A549 (cell line): ENCODE measurements around the gene BAZ1B. TPM values are rescaled to one million over a fixed set of nuclear protein-coding genes. Genes with fewer than 3 reads are reported as not detected.

Experiments used
- ATAC-seq, 2 experiments: fragments of 200-7000 bp in 1 of 2; fragments of >200 bp in 1 of 2; cut with Nextera tagmentation in 1 of 2; cut with Tn5 transposase in 1 of 2; 3 replicates each; pipeline versions ENCODE4 v1.8.0 to v1.9.1; 2018 to 2020; ENCODE audit warnings: mild to moderate bottlenecking in 1 of 2, moderate library complexity in 1 of 2
- CTCF ChIA-PET: fragments of 300-600 bp; sonication (Branson Sonifier 250); formaldehyde crosslinking; extraction: SDS; loops from one replicate; lab custom pipeline; 2021; ENCODE audit warnings: antibody characterized with exemption, inconsistent platforms; lab: Yijun Ruan, JAX
- POLR2A ChIA-PET: fragments of 350-600 bp; formaldehyde crosslinking; extraction: SDS; loops from one replicate; lab custom pipeline; 2021; ENCODE audit warnings: antibody characterized with exemption, inconsistent platforms; lab: Yijun Ruan, JAX
- DNase-seq, 2 experiments: peaks; one replicate each; pipeline versions ENCODE4 v3.0.0 to v3.0.0-alpha.2; 2011 to 2016; ENCODE audit warnings: low read depth in 1 of 2, low spot score in 1 of 2
- FAIRE-seq: peaks from 2 replicates; lab custom pipeline; 2011; peaks lifted over from hg19 to GRCh38; lab: Jason Lieb, UNC
- H3K27ac ChIP-seq, 2 experiments: fragments of >200 bp; sonication (Bioruptor Twin); formaldehyde crosslinking; 3 replicates each; pipeline ENCODE4 v1.5.1; 2016 to 2017
- H3K4me1 ChIP-seq: fragments of >200 bp; sonication (Bioruptor Twin); formaldehyde crosslinking; 3 replicates; pipeline ENCODE4 v1.6.1; 2016
- H3K4me2 ChIP-seq: fragments of >200 bp; sonication (Bioruptor Twin); formaldehyde crosslinking; 3 replicates; pipeline ENCODE4 v1.6.1; 2016
- H3K4me3 ChIP-seq: fragments of >200 bp; sonication (Bioruptor Twin); formaldehyde crosslinking; 3 replicates; pipeline ENCODE4 v1.5.1; 2016
- H3K9me3 ChIP-seq: fragments of >200 bp; sonication (Bioruptor Twin); formaldehyde crosslinking; 3 replicates; pipeline ENCODE4 v1.6.1; 2016
- ATOH8 ChIP-seq: fragments of 250-450 bp; sonication (Bioruptor Pico); IDR thresholded peaks from 2 replicates; pipeline ENCODE4 v1.5.0; 2020; ENCODE audit warnings: low read depth, mild to moderate bottlenecking, moderate library complexity
- BCL3 ChIP-seq: fragments of >200 bp; sonication (Bioruptor Twin); formaldehyde crosslinking; IDR thresholded peaks from 3 replicates; pipeline ENCODE4 v1.6.1; 2016
- CHD4 ChIP-seq: fragments of 200-600 bp; sonication (generic); IDR thresholded peaks from 2 replicates; pipeline ENCODE4 v1.6.1; 2016; ENCODE audit warnings: antibody characterized with exemption, mild to moderate bottlenecking, borderline replicate concordance
- EHF ChIP-seq: fragments of 250-450 bp; sonication (Bioruptor Pico); IDR thresholded peaks from 2 replicates; pipeline ENCODE4 v1.5.0; 2020; ENCODE audit warnings: mild to moderate bottlenecking
- FOSB ChIP-seq: fragments of 250-450 bp; sonication (Bioruptor Pico); IDR thresholded peaks from 2 replicates; pipeline ENCODE4 v1.5.0; 2020; ENCODE audit warnings: mild to moderate bottlenecking, moderate library complexity
- HDAC2 ChIP-seq: fragments of 200-600 bp; sonication (generic); IDR thresholded peaks from 2 replicates; pipeline ENCODE4 v1.6.1; 2016
- HES2 ChIP-seq: fragments of >200 bp; sonication (Bioruptor Twin); formaldehyde crosslinking; IDR thresholded peaks from 2 replicates; pipeline ENCODE4 v1.6.1; 2016
- HMGXB4 ChIP-seq: fragments of 250-450 bp; sonication (Bioruptor Pico); IDR thresholded peaks from 2 replicates; pipeline ENCODE4 v1.5.0; 2021; ENCODE audit warnings: mild to moderate bottlenecking, moderate library complexity, borderline replicate concordance
- HOXB13 ChIP-seq: fragments of 250-450 bp; sonication (Bioruptor Pico); IDR thresholded peaks from 2 replicates; pipeline ENCODE4 v1.5.0; 2020; ENCODE audit warnings: low read depth, mild to moderate bottlenecking, moderate library complexity
- HOXB5 ChIP-seq: fragments of 250-450 bp; sonication (Bioruptor Pico); IDR thresholded peaks from 2 replicates; pipeline ENCODE4 v1.5.0; 2020; ENCODE audit warnings: mild to moderate bottlenecking, moderate library complexity
- JUN ChIP-seq, 2 experiments: fragments of >200 bp; sonication (Bioruptor Twin); formaldehyde crosslinking; IDR thresholded peaks; 2 replicates in 1 of 2; 3 replicates in 1 of 2; pipeline ENCODE4 v1.6.1; 2016 to 2017
- KDM1A ChIP-seq: fragments of 200-600 bp; sonication (generic); IDR thresholded peaks from 2 replicates; pipeline ENCODE4 v1.6.1; 2016; ENCODE audit warnings: low read depth, mild to moderate bottlenecking
- MAX ChIP-seq: IDR thresholded peaks from 2 replicates; pipeline ENCODE4 v1.6.1; 2012
- MAZ ChIP-seq: fragments of 150-350 bp; IDR thresholded peaks from 2 replicates; pipeline ENCODE4 v1.6.1; 2014; ENCODE audit warnings: antibody characterized with exemption, low read depth, low read length, borderline replicate concordance
- NR3C1 ChIP-seq: fragments of >200 bp; sonication (Bioruptor Twin); formaldehyde crosslinking; IDR thresholded peaks from 3 replicates; pipeline ENCODE4 v1.6.1; 2017
- POLR2AphosphoS2 ChIP-seq: conservative IDR thresholded peaks from 2 replicates; pipeline ENCODE4 v1.6.1; 2012; ENCODE audit warnings: low read length, improper control_type of control experiment, inconsistent platforms
- RAD21 ChIP-seq, 2 experiments: fragments of >200 bp in 1 of 2; sonication (Bioruptor Twin) in 1 of 2; formaldehyde crosslinking in 1 of 2; IDR thresholded peaks in 1 of 2; conservative IDR thresholded peaks in 1 of 2; 2 replicates in 1 of 2; 3 replicates in 1 of 2; pipeline ENCODE4 v1.6.1; 2012 to 2018; ENCODE audit warnings: inconsistent platforms in 1 of 2
- RCOR1 ChIP-seq: fragments of 150-350 bp; IDR thresholded peaks from 2 replicates; pipeline ENCODE4 v1.6.1; 2014; ENCODE audit warnings: antibody characterized with exemption, low read length, low read depth
- SREBF2 ChIP-seq: fragments of 450-650 bp; IDR thresholded peaks from 2 replicates; pipeline ENCODE4 v1.6.1; 2014; ENCODE audit warnings: mild to moderate bottlenecking, moderate library complexity
- ZNF302 ChIP-seq: fragments of 250-450 bp; sonication (Bioruptor Pico); IDR thresholded peaks from 2 replicates; pipeline ENCODE4 v1.9.0; 2021; ENCODE audit warnings: inconsistent platforms, mild to moderate bottlenecking, moderate library complexity
- WGBS: methylation state at CpG from one replicate; pipeline ENCODE4 v1.1.6; 2017; ENCODE audit errors: missing lambda C conversion rate; 5-methylcytosine and 5-hydroxymethylcytosine counted together
- polyA plus RNA-seq, 4 experiments: library from polyadenylated mRNA; depleted of rRNA in 3 of 4; stranded (reverse); fragments of >200 nt; fragmentation: RNase III in 1 of 4; extraction: RNeasy Plus Mini Kit Qiagen cat#74134 plus additional on column Dnase treatment in 1 of 4; gene quantifications; 2 replicates in 3 of 4; 3 replicates in 1 of 4; pipeline ENCODE4 v1.2.3, GENCODE V29; 2011 to 2017

BAZ1B gene
- polyA plus RNA-seq, 2 of the 4 experiments (the other 2 are of a cell fraction) = 54.8 to 66.8 TPM

- ATAC-seq (no peak), FAIRE-seq (no peak), DNase-seq (no peak)
- TF ChIP-seq ZNF302 (CRISPR knock-in tag) = no peak
- no peak for TF ChIP-seq HOXB13
- no peak for TF ChIP-seq MAZ
- no peak for TF ChIP-seq EHF
- no peak for TF ChIP-seq NR3C1
- no peak for TF ChIP-seq ATOH8 (CRISPR knock-in tag)
- TF ChIP-seq MAX = no peak
- TF ChIP-seq HOXB5 (CRISPR knock-in tag) = no peak
- no peak for TF ChIP-seq HMGXB4 (CRISPR knock-in tag)
- ChIA-PET POLR2A (no interaction called here), CTCF (interaction anchor here (0.8 to 1.4 kb wide), 3 partner anchors 11 to 123 kb away, joined by 3 to 4 read pairs (median 3); no protein-coding TSS in a partner anchor)
- H3K4me3 ChIP-seq = no peak overlapping the region
- no peaks in the 10 kb centered on the region for H3K9me3 ChIP-seq
- no peak overlapping the region for H3K4me2 ChIP-seq
- H3K4me1 ChIP-seq = no peaks in the 10 kb centered on the region
- H3K27ac ChIP-seq = no peak overlapping the region
- WGBS = 91% methylated on average over 5 of the region's 5 CpGs
Measured at GRCh38 chr7:73447121-73447733, 74.9 kb downstream of the BAZ1B start.

GRCh38 chr7:73446682-73447081 is 75.4 kb downstream of the BAZ1B start:
- no peak for ATAC-seq
- no peak for TF ChIP-seq HMGXB4 (CRISPR knock-in tag)
- no peak for TF ChIP-seq JUN (IDR thresholded peaks at IDR 0.05)
- TF ChIP-seq CHD4 = no peak
- TF ChIP-seq RCOR1 = no peak
- no peak for TF ChIP-seq MAX
- no peak for TF ChIP-seq SREBF2
- TF ChIP-seq KDM1A = no peak
- TF ChIP-seq BCL3 = no peak
- TF ChIP-seq HES2 = no peak
- TF ChIP-seq POLR2AphosphoS2 = no peak
- no peak for TF ChIP-seq RAD21 (conservative IDR thresholded peaks at IDR 0.05 in 1 of 2, IDR thresholded peaks at IDR 0.05 in 1 of 2)
- no peak for TF ChIP-seq FOSB (CRISPR knock-in tag)
- TF ChIP-seq HDAC2 = no peak
- H3K9me3 ChIP-seq = no peaks in the 10 kb centered on the region
- POLR2A ChIA-PET = no interaction called here
- WGBS = 91% methylated on average over 4 of the region's 4 CpGs
- no peak for FAIRE-seq
- H3K4me3 ChIP-seq = no peak overlapping the region
- no peaks in the 10 kb centered on the region for H3K4me1 ChIP-seq
- CTCF ChIA-PET = interaction anchor here (0.9 to 2.1 kb wide), 3 partner anchors 102 to 123 kb away, joined by 3 to 11 read pairs (median 3); no protein-coding TSS in a partner anchor
- no peak overlapping the region for H3K4me2 ChIP-seq
- no peak overlapping the region for H3K27ac ChIP-seq
- no peak for DNase-seq
